ENCODE data around the gene NAV2. TPM values are rescaled to one million over a fixed set of nuclear protein-coding genes. Genes with fewer than 3 reads are reported as not detected.

Gene NAV2
- total and polyA plus RNA-seq, 3 donors from 2014 or later: 3.4 to 6.0 (median 3.9) TPM

DNA sequence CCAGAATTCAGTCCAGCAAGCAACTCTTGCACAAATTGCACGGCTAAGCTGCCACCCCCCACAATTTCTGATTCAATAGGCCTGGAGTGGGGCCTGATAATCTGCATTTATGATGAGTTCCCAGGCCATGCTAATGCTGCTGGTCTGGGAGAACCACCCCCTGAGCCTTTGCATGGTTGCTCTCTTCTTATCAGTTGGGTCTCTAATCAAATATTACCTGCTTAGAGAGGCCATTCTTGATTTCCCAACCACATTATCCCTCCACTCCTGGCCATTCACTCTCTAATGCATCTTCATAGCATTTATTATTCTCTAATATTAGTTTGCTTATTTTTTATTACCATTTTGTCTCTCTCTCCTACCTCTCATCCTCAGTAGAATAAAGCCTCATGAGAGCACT lies 99.5 kb downstream of the NAV2 start:
- Histone ChIP-seq H3K4me1 (no peaks in the 10 kb centered on the region), H3K4me3 (no peak overlapping the region), H3K36me3 (ENCODE audit: low read depth, missing control alignments) (no peaks in the 10 kb centered on the region), H3K27ac (no peak overlapping the region), H3K27me3 (no peaks in the 10 kb centered on the region), H3K9me3 (no peaks in the 10 kb centered on the region)
- TF ChIP-seq, protein P1, sequence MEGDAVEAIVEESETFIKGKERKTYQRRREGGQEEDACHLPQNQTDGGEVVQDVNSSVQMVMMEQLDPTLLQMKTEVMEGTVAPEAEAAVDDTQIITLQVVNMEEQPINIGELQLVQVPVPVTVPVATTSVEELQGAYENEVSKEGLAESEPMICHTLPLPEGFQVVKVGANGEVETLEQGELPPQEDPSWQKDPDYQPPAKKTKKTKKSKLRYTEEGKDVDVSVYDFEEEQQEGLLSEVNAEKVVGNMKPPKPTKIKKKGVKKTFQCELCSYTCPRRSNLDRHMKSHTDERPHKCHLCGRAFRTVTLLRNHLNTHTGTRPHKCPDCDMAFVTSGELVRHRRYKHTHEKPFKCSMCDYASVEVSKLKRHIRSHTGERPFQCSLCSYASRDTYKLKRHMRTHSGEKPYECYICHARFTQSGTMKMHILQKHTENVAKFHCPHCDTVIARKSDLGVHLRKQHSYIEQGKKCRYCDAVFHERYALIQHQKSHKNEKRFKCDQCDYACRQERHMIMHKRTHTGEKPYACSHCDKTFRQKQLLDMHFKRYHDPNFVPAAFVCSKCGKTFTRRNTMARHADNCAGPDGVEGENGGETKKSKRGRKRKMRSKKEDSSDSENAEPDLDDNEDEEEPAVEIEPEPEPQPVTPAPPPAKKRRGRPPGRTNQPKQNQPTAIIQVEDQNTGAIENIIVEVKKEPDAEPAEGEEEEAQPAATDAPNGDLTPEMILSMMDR (IDR thresholded peaks at IDR 0.05): no peak
- TF ChIP-seq POLR2A (IDR thresholded peaks at IDR 0.05): no peak
- WGBS, 2 donors: 96 to 100% methylated on average over 1 of the region's 1 CpG
- no peak for DNase-seq
- intact Hi-C loops (cut with DNase I; ENCODE audit: low total_unique reads): no loop called here

DNA sequence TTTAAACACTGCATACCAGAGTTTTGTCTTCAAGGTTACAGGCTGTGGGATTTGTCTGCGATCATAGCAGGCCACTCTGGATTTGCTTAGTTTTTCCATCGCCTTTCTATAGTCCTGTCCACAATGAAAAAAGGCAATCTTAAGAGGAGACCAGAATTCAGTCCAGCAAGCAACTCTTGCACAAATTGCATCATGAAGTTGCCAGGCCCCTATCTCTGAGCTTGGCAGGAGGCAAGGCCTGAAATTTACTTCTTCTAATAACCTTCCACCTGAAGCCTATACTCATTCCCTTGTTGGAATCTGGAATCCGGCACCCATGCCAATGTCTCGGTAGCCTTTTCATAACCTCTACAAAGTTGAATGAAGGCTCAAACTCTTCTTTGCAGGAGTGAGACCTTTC lies 100.1 kb downstream of the NAV2 start:
- Histone ChIP-seq H3K27ac (no peak overlapping the region), H3K27me3 (no peaks in the 10 kb centered on the region), H3K4me3 (no peak overlapping the region), H3K4me1 (no peaks in the 10 kb centered on the region), H3K36me3 (ENCODE audit: low read depth, missing control alignments) (no peaks in the 10 kb centered on the region), H3K9me3 (no peaks in the 10 kb centered on the region)
- TF ChIP-seq, protein P1 (IDR thresholded peaks at IDR 0.05): no peak
- no peak for TF ChIP-seq POLR2A (IDR thresholded peaks at IDR 0.05)
- intact Hi-C loops (cut with DNase I; ENCODE audit: low total_unique reads): no loop called here
- DNase-seq: no peak
- 92 to 95% methylated on average over 4 of the region's 4 CpGs for WGBS, 2 donors

DNA sequence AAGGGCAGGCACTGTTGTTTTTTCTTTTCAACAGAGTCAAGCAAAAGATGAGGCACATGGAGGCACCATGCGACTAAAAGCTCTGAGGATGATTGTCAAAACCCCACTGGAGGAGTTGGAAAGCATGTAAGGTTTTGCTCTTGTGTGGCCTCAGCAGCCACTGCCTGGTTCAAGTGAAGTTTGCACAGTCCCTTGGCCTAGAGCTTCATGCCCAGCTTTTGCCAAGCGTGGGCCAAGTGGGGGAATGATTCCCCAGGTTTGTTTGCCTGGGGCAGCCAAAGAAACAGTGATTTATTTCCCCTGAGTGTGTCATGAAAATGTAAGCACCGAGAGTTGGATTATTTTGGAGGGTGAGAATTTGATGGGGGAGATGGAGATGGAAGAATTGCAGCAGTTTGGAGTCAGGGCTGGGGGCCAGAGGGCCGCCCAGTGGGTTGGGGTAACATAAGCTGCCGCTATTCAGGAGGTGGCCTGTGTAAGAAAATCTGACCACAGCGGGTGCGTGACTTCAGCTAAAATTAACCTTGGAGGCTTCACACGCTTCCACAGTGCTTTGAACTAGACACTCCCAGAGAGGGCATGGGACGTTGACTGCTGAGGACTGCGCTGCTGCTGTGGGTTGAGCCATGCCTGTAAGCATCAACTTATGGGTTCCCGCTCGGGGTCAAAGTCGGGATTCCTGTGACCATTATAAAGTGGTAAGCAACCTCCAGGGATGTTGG lies 100.7 kb downstream of the NAV2 start:
- no peak for DNase-seq
- no peak overlapping the region for H3K27ac ChIP-seq
- H3K9me3 ChIP-seq: no peaks in the 10 kb centered on the region
- no peaks in the 10 kb centered on the region for H3K4me1 ChIP-seq
- H3K36me3 ChIP-seq (ENCODE audit: low read depth, missing control alignments): no peaks in the 10 kb centered on the region
- TF ChIP-seq POLR2A (IDR thresholded peaks at IDR 0.05): no peak
- TF ChIP-seq, protein P1 (IDR thresholded peaks at IDR 0.05): no peak
- WGBS, 2 donors: 89 to 92% methylated on average over 11 to 13 of the region's 13 CpGs
- H3K4me3 ChIP-seq: no peak overlapping the region
- no peaks in the 10 kb centered on the region for H3K27me3 ChIP-seq
- intact Hi-C loops (cut with DNase I; ENCODE audit: low total_unique reads): no loop called here

DNA sequence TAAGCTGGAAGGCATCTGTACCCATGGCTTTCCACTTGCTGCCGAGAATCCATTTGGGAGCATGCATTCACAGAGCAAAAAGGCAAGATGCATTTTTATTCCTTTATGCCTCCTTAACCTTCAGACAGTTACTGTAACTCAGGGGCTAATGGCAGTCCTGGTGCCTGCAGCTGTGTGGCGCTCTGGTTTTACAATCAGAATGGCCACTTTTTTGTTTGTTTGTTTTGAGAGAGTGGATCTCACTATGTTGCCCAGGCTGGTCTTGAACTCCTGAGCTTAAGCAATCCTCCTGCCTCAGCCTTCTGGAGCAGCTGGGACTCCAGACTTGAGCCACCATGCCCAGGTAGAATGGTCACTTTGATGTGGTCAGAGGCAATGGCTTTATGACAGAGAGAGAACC lies 101.8 kb downstream of the NAV2 start:
- intact Hi-C loops (cut with DNase I; ENCODE audit: low total_unique reads): no loop called here
- TF ChIP-seq, protein P1 (IDR thresholded peaks at IDR 0.05): no peak
- TF ChIP-seq POLR2A (IDR thresholded peaks at IDR 0.05): no peak
- no peak for DNase-seq
- 86 to 87% methylated on average over 1 to 2 of the region's 2 CpGs for WGBS, 2 donors
- Histone ChIP-seq H3K4me1 (no peaks in the 10 kb centered on the region), H3K9me3 (no peaks in the 10 kb centered on the region), H3K27ac (no peak overlapping the region), H3K4me3 (no peak overlapping the region), H3K36me3 (ENCODE audit: low read depth, missing control alignments) (no peaks in the 10 kb centered on the region), H3K27me3 (no peaks in the 10 kb centered on the region)

DNA sequence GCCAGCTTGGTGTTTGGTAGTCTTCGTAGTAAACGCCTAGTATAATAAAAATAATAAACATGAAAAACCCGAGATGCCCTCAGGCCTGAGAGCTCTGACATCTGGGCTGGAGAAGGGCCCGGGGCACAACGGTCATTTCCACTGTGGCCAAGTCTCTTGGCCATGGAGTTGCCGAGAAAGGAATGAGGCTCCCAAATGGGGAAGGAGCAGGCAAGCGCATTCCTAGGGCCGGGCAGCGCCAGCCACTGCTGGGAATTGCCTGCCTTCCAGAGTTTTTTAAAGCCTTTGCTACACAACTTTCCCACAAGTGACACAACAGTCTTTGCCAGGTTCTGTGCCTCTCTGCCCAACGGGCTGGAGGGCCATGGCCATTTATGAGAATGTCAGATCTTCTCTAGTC lies 103.4 kb downstream of the NAV2 start:
- DNase-seq: no peak
- Histone ChIP-seq H3K4me3 (no peak overlapping the region), H3K27ac (no peak overlapping the region), H3K9me3 (no peaks in the 10 kb centered on the region), H3K4me1 (no peaks in the 10 kb centered on the region), H3K36me3 (ENCODE audit: low read depth, missing control alignments) (no peaks in the 10 kb centered on the region), H3K27me3 (no peaks in the 10 kb centered on the region)
- intact Hi-C loops (cut with DNase I; ENCODE audit: low total_unique reads): no loop called here
- 75 to 78% methylated on average over 9 to 10 of the region's 10 CpGs for WGBS, 2 donors
- TF ChIP-seq POLR2A (IDR thresholded peaks at IDR 0.05): no peak
- TF ChIP-seq, protein P1 (IDR thresholded peaks at IDR 0.05): no peak

All from testis (tissue), 3 donors.